Epithelial cell of alveolus of lung (primary cell): ENCODE measurements around the gene ACSL1. TPM values are rescaled to one million over a fixed set of nuclear protein-coding genes. Genes with fewer than 3 reads are reported as not detected.

Experiments used
- total RNA-seq: library from RNA; depleted of rRNA; stranded (reverse); fragments of >200 nt; gene quantifications from 2 replicates; pipeline ENCODE4 v1.2.1, GENCODE V29; 2015

The ACSL1 gene
- total RNA-seq, result 12.4 and 24.6 TPM in 2 replicates

GRCh38 chr4:184825896-184826690 is at the start of gene ACSL1:
Gene ACSL1 (minus strand): TSS chr4:184825968. CDS start chr4:184803514, 22,454 bp downstream.

GRCh38 chr4:184733654-184734524 is 91.9 kb downstream of the ACSL1 start, which contains the start of gene CENPU:
Gene CENPU (minus strand): TSS chr4:184734096. CDS start chr4:184734062, 34 bp downstream.

Other genes with a start within 250 kb of the ACSL1 start
- gene CASP3, start 176.5 kb downstream of the ACSL1 start, total RNA-seq, result 32.2 and 33.1 TPM in 2 replicates
- 11.5 and 12.0 TPM in 2 replicates for gene PRIMPOL, start 176.2 kb downstream of the ACSL1 start, total RNA-seq
- gene CENPU, start 91.9 kb downstream of the ACSL1 start, total RNA-seq, result 9.0 and 22.9 TPM in 2 replicates
- not detected in 2 replicates for gene HELT, start 192.5 kb upstream of the ACSL1 start, total RNA-seq